K562 (cell line): ENCODE measurements around the gene SAMD9. TPM values are rescaled to one million over a fixed set of nuclear protein-coding genes. Genes with fewer than 3 reads are reported as not detected.

Source experiments
- ATAC-seq: fragments of 200-7000 bp; cut with Tn5 transposase; 3 replicates; pipeline ENCODE4 v1.9.1; 2020; ENCODE audit warnings: moderate library complexity
- BruUV-seq: library from RNA; stranded (reverse); fragments of 400-500 nt; replicated peaks from 2 replicates; lab custom pipeline; 2021; lab: Mats Ljungman, UMichigan
- CTCF ChIA-PET: fragments of 300-600 bp; formaldehyde crosslinking; extraction: SDS; loops from one replicate; lab custom pipeline; 2021; ENCODE audit warnings: low intra/inter-chr PET ratio; lab: Yijun Ruan, JAX
- POLR2A ChIA-PET: fragments of 300-600, 350-650 bp; sonication (Branson Sonifier 250); formaldehyde crosslinking; extraction: SDS; loops from one replicate; lab custom pipeline; 2021; ENCODE audit warnings: antibody characterized with exemption, inconsistent platforms; lab: Yijun Ruan, JAX
- DNase-seq, 4 experiments: peaks; one replicate each; pipeline versions ENCODE4 v3.0.0 to v3.0.0-alpha.2; 2011 to 2018; ENCODE audit warnings: low spot score in 3 of 4, mixed read lengths in 3 of 4; ENCODE audit errors: extremely low read depth in 1 of 4
- FAIRE-seq: peaks from 2 replicates; lab custom pipeline; 2011; peaks lifted over from hg19 to GRCh38; lab: Jason Lieb, UNC
- H2AFZ ChIP-seq: 2 replicates; pipeline ENCODE4 v1.6.0; 2011; ENCODE audit warnings: low read depth, low read length, control low read depth, inconsistent platforms
- H3K27ac ChIP-seq: fragments of 200-600 bp; 3 replicates; pipeline ENCODE4 v1.8.0; 2011; ENCODE audit warnings: low read depth, mild to moderate bottlenecking, control low read depth, inconsistent platforms, low read length, moderate library complexity, mixed read lengths; ENCODE audit errors: extremely low read depth
- H3K27me3 ChIP-seq, 2 experiments: fragments of 300-600 bp in 1 of 2; 2 replicates in 1 of 2; 3 replicates in 1 of 2; pipeline versions ENCODE4 v1.6.0 to v1.8.0; 2011; ENCODE audit warnings: inconsistent platforms in 2 of 2, low read length in 2 of 2, mild to moderate bottlenecking in 1 of 2, mixed read lengths in 1 of 2, moderate library complexity in 1 of 2; ENCODE audit not compliant: control insufficient read depth in 2 of 2, insufficient read depth in 2 of 2
- H3K36me3 ChIP-seq: fragments of 300-600 bp; 3 replicates; pipeline ENCODE4 v1.8.0; 2011; ENCODE audit warnings: mild to moderate bottlenecking, low read length, inconsistent platforms; ENCODE audit not compliant: control insufficient read depth, insufficient read depth
- H3K4me1 ChIP-seq, 2 experiments: fragments of 200-600 bp in 1 of 2; replicated peaks in 1 of 2; 2 replicates in 1 of 2; 3 replicates in 1 of 2; pipeline versions ENCODE4 v1.5.1 to v1.8.0; 2011; ENCODE audit warnings: inconsistent platforms in 2 of 2, low read length in 2 of 2, mild to moderate bottlenecking in 1 of 2, mixed read lengths in 1 of 2, moderate library complexity in 1 of 2; ENCODE audit not compliant: control insufficient read depth in 2 of 2, insufficient read depth in 2 of 2
- H3K4me2 ChIP-seq: 2 replicates; pipeline ENCODE4 v1.6.1; 2011; ENCODE audit warnings: low read length, control low read depth, inconsistent platforms, mixed read lengths; ENCODE audit not compliant: insufficient read depth
- H3K4me3 ChIP-seq: fragments of 200-600 bp; sonication (generic), shearing (Covaris generic); 2 replicates; pipeline ENCODE4 v1.5.1; 2016; ENCODE audit warnings: control low read depth, inconsistent platforms
- H3K79me2 ChIP-seq: fragments of 200-600 bp; 3 replicates; pipeline ENCODE4 v1.8.0; 2011; ENCODE audit warnings: low read length, inconsistent platforms; ENCODE audit not compliant: control insufficient read depth, insufficient read depth
- H3K9ac ChIP-seq, 2 experiments: 2 replicates each; pipeline versions ENCODE4 v1.6.0 to v1.6.1; 2011; ENCODE audit warnings: low read depth in 2 of 2, low read length in 2 of 2, control low read depth in 1 of 2, inconsistent platforms in 1 of 2, mild to moderate bottlenecking in 1 of 2, mixed read lengths in 1 of 2; ENCODE audit not compliant: insufficient read depth in 1 of 2
- H3K9me1 ChIP-seq: one replicate; pipeline ENCODE4 v1.6.0; 2011; ENCODE audit warnings: inconsistent platforms, mild to moderate bottlenecking, low read length, moderate library complexity; ENCODE audit not compliant: control insufficient read depth, insufficient read depth
- H3K9me3 ChIP-seq: replicated peaks from 2 replicates; pipeline ENCODE4 v1.5.1; 2011; ENCODE audit warnings: low read depth, low read length, inconsistent platforms; ENCODE audit not compliant: control insufficient read depth, insufficient read depth
- H4K20me1 ChIP-seq: replicated peaks from 2 replicates; pipeline ENCODE4 v1.6.1; 2011; ENCODE audit warnings: low read length, inconsistent platforms, mixed read lengths; ENCODE audit not compliant: control insufficient read depth, insufficient read depth
- ARHGAP35 ChIP-seq: fragments of 450-650 bp; IDR thresholded peaks from 2 replicates; pipeline ENCODE4 v1.6.1; 2018; ENCODE audit not compliant: partially characterized antibody
- CBFA2T2 ChIP-seq: fragments of 450-650 bp; conservative IDR thresholded peaks from 2 replicates; pipeline ENCODE4 v1.6.1; 2017; ENCODE audit warnings: mild to moderate bottlenecking
- CBFB ChIP-seq: sonication (generic); formaldehyde crosslinking; IDR thresholded peaks from 2 replicates; pipeline ENCODE4 v1.4.0; 2020; ENCODE audit warnings: mild to moderate bottlenecking, missing genetic modification reagents
- CREM ChIP-seq: IDR thresholded peaks from 2 replicates; pipeline ENCODE4 v1.6.1; 2014; ENCODE audit warnings: antibody characterized with exemption, low read depth
- KAT7 ChIP-seq: sonication (generic); formaldehyde crosslinking; IDR thresholded peaks from 2 replicates; pipeline ENCODE4 v1.8.0; 2022; ENCODE audit warnings: missing genetic modification reagents, mild to moderate bottlenecking, borderline replicate concordance
- MTA2 ChIP-seq: fragments of 450-650 bp; IDR thresholded peaks from 2 replicates; pipeline ENCODE4 v1.6.1; 2016; ENCODE audit warnings: low read depth
- NR0B1 ChIP-seq: fragments of 450-650 bp; IDR thresholded peaks from one replicate; pipeline ENCODE4 v1.6.1; 2018; ENCODE audit warnings: mild to moderate bottlenecking, moderate library complexity; ENCODE audit not compliant: partially characterized antibody
- RFX5 ChIP-seq: IDR thresholded peaks from 2 replicates; pipeline ENCODE4 v1.6.1; 2011; ENCODE audit warnings: low read depth, mild to moderate bottlenecking, improper control_type of control experiment, low read length
- SNIP1 ChIP-seq: fragments of 450-650 bp; IDR thresholded peaks from 2 replicates; pipeline ENCODE4 v1.7.1; 2017; ENCODE audit warnings: low read depth, mild to moderate bottlenecking
- WHSC1 ChIP-seq: IDR thresholded peaks from one replicate; pipeline ENCODE4 v1.6.1; 2012; ENCODE audit warnings: low read length, control low read depth, inconsistent platforms
- ZFPM2 ChIP-seq: fragments of 250-450 bp; sonication (Bioruptor Pico); IDR thresholded peaks from 2 replicates; pipeline ENCODE4 v1.5.1; 2022; ENCODE audit warnings: mild to moderate bottlenecking
- ZNF431 ChIP-seq: sonication (generic); formaldehyde crosslinking; IDR thresholded peaks from 2 replicates; pipeline ENCODE4 v1.8.0; 2022; ENCODE audit warnings: mild to moderate bottlenecking, missing genetic modification reagents
- ZSCAN29 ChIP-seq: fragments of 450-650 bp; IDR thresholded peaks from 2 replicates; pipeline ENCODE4 v1.6.1; 2017
- WGBS: fragments of 100-300 bp; shearing (Covaris generic); methylation state at CpG from one replicate; pipeline ENCODE4 v1.1.6; 2016; ENCODE audit warnings: low coverage, mixed read lengths; ENCODE audit not compliant: insufficient coverage; ENCODE audit errors: missing lambda C conversion rate; 5-methylcytosine and 5-hydroxymethylcytosine counted together
- in situ Hi-C: fragments of 300-500 bp; cut with MboI; formaldehyde crosslinking; loops from 4 replicates; pipeline ENCODE4 v1.15.0; 2018; ENCODE audit warnings: inconsistent platforms, mixed read lengths
- intact Hi-C: fragments of 100-400 bp; cut with micrococcal nuclease; formaldehyde crosslinking; loops from 2 replicates; pipeline ENCODE4 v1.14.2; 2022
- polyA plus RNA-seq, 8 experiments: library from polyadenylated mRNA; depleted of rRNA in 4 of 8; stranded (reverse) in 5 of 8; unstranded in 3 of 8; fragments of >200 nt; fragmentation: Nextera tagmentation in 2 of 8; fragmentation: Illumina TruSeq in 1 of 8; extraction: Ambion mirVana in 2 of 8; extraction: Trizol in 1 of 8; gene quantifications; 2 replicates each; pipeline versions ENCODE4 v1.2.1 to v1.2.3, GENCODE V29; 2011 to 2014; ENCODE audit warnings: inconsistent platforms in 1 of 8, missing spikeins in 1 of 8
- total RNA-seq, 7 experiments: library from RNA; depleted of rRNA in 6 of 7; stranded (reverse); fragments of >200 nt in 6 of 7; fragmentation: Illumina TruSeq in 2 of 7; extraction: Trizol in 2 of 7; gene quantifications; 2 replicates each; pipeline versions ENCODE4 v1.2.1 to v1.2.3, GENCODE V29; 2011 to 2021; ENCODE audit warnings: low replicate concordance in 1 of 7
- TF ChIP-seq, protein P1 (sequence below): sonication (generic); formaldehyde crosslinking; IDR thresholded peaks from 2 replicates; pipeline ENCODE4 v1.8.1; 2023; ENCODE audit warnings: mild to moderate bottlenecking, missing genetic modification reagents
- TF ChIP-seq, protein P2 (sequence below): fragments of 450-650 bp; IDR thresholded peaks from 2 replicates; pipeline ENCODE4 v1.6.1; 2017; ENCODE audit warnings: mild to moderate bottlenecking, moderate library complexity
- TF ChIP-seq, protein P3 (sequence below): fragments of 250-450 bp; sonication (Bioruptor Pico); IDR thresholded peaks from 2 replicates; pipeline ENCODE4 v1.5.0; 2021; ENCODE audit warnings: mild to moderate bottlenecking, moderate library complexity

Gene SAMD9
- total and polyA plus RNA-seq, 9 of the 15 experiments (the other 6 are each of a cell fraction or from before 2014, with no cell fraction given), result 1.0 to 4.0 (median 1.9) TPM

GRCh38 chr7:93060865-93061264, 56.9 kb downstream of the SAMD9 start:
- no peaks in the 10 kb centered on the region for H3K79me2 ChIP-seq
- CTCF ChIA-PET, result no interaction called here
- H4K20me1 ChIP-seq, result no peaks in the 10 kb centered on the region
- intact Hi-C loops (no loop called here), in situ Hi-C loops (no loop called here)
- DNase-seq, result no peak
- no peaks in the 10 kb centered on the region for H3K9me1 ChIP-seq
- TF ChIP-seq CBFB (no peak), CBFA2T2 (no peak), WHSC1 (no peak), ZFPM2 (CRISPR knock-in tag) (no peak), ZSCAN29 (no peak), NR0B1 (no peak), KAT7 (CRISPR knock-in tag) (no peak), CREM (no peak), MTA2 (no peak), ZNF431 (no peak), ARHGAP35 (no peak), RFX5 (no peak), SNIP1 (no peak)
- TF ChIP-seq, protein P1, sequence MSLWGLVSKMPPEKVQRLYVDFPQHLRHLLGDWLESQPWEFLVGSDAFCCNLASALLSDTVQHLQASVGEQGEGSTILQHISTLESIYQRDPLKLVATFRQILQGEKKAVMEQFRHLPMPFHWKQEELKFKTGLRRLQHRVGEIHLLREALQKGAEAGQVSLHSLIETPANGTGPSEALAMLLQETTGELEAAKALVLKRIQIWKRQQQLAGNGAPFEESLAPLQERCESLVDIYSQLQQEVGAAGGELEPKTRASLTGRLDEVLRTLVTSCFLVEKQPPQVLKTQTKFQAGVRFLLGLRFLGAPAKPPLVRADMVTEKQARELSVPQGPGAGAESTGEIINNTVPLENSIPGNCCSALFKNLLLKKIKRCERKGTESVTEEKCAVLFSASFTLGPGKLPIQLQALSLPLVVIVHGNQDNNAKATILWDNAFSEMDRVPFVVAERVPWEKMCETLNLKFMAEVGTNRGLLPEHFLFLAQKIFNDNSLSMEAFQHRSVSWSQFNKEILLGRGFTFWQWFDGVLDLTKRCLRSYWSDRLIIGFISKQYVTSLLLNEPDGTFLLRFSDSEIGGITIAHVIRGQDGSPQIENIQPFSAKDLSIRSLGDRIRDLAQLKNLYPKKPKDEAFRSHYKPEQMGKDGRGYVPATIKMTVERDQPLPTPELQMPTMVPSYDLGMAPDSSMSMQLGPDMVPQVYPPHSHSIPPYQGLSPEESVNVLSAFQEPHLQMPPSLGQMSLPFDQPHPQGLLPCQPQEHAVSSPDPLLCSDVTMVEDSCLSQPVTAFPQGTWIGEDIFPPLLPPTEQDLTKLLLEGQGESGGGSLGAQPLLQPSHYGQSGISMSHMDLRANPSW (CRISPR knock-in tag), result no peak
- TF ChIP-seq, protein P2, sequence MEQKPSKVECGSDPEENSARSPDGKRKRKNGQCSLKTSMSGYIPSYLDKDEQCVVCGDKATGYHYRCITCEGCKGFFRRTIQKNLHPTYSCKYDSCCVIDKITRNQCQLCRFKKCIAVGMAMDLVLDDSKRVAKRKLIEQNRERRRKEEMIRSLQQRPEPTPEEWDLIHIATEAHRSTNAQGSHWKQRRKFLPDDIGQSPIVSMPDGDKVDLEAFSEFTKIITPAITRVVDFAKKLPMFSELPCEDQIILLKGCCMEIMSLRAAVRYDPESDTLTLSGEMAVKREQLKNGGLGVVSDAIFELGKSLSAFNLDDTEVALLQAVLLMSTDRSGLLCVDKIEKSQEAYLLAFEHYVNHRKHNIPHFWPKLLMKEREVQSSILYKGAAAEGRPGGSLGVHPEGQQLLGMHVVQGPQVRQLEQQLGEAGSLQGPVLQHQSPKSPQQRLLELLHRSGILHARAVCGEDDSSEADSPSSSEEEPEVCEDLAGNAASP, result no peak
- TF ChIP-seq, protein P3, sequence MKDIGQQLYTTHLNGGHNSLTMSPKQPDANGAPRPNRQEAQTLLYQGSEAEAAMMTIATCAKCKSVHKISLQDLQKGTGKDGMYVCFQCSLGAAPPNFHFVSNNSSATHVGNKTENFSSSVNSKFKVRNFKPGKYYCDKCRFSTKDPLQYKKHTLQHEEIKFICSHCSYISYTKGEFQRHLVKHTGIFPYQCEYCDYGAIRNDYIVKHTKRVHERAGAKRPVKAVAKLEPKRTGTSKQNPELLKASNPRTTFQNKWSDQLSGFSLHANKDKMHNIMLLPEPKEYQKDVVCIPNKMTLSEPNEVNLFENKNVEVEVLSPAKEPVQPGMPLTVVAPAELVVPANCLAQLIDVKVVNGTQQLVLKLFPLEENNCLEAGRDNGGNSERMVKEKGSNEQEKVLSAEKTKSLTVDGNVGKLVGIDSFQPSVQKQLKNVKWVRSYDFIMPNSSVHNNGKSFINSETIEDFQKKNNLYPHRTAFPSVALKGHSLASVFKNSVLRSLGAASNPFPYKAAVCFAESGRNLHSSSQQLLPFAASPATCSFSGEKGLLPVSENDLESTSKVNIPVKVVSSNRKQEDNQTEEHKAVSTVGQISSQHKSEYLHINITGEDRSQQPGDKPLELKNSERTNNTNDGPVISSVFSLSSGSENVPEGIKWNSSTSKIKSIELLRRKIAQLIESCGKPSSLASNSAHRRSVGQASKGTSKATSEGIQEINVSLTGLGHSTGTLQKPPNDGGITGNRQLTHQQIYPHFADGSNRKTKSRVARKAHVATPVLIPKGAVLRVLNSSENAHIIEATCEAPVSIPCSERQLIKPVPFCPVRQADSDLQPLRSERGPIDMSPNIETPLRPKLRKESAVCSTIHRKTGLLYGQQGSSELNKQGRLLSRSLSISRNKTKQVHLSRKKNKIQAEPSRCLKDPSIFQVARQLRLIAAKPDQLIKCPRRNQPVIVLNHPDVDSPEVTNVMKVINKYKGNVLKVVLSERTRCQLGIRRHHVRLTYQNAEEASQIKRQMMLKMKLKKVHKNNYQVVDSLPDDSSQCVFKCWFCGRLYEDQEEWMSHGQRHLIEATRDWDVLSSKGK, result no peak
- H3K4me1 ChIP-seq, result 0 out of 5 replicates have a peak, but pooled peaks cover 0 to 3% of the 10 kb centered on the region in 2 experiments
- no peak overlapping the region for H3K9ac ChIP-seq
- H3K36me3 ChIP-seq, result no peaks in the 10 kb centered on the region
- H3K4me2 ChIP-seq, result no peak overlapping the region
- WGBS, result 34% methylated on average over 5 of the region's 5 CpGs
- H3K9me3 ChIP-seq, result no peaks in the 10 kb centered on the region
- POLR2A ChIA-PET, result interaction anchor here (0.6 kb wide), 1 partner anchor 362 kb away, joined by 4 read pairs; no protein-coding TSS in a partner anchor
- no peak overlapping the region for H3K4me3 ChIP-seq
- H3K27ac ChIP-seq, result no peak overlapping the region
- no peaks in the 10 kb centered on the region for H3K27me3 ChIP-seq
- no peak for FAIRE-seq
- no peak for ATAC-seq
- no peak overlapping the region for H2AFZ ChIP-seq
- BruUV-seq, result no TSS peak
